ENCODE results near the gene MCOLN3. TPM values are rescaled to one million over a fixed set of nuclear protein-coding genes. Genes with fewer than 3 reads are reported as not detected.

The MCOLN3 gene
- total RNA-seq, 4 donors from 2014 or later = 0.52 to 3.2 (median 1.6) TPM

GRCh38 chr1:85041793-85042192, 6.5 kb downstream of the MCOLN3 start:
- Histone ChIP-seq H3K4me1 (no peaks in the 10 kb centered on the region), H3K27ac (no peak overlapping the region), H3K9me3 (no peaks in the 10 kb centered on the region), H3K36me3 (no peaks in the 10 kb centered on the region), H3K27me3 (peaks cover 17% of the 10 kb centered on the region), H3K4me3 (no peak overlapping the region)
- TF ChIP-seq EP300 (IDR thresholded peaks at IDR 0.05) (no peak), POLR2AphosphoS5 (IDR thresholded peaks at IDR 0.05) (no peak), CTCF (IDR thresholded peaks at IDR 0.05) (no peak), POLR2A (IDR thresholded peaks at IDR 0.05) (no peak)
- WGBS, 2 donors (ENCODE audit: low coverage in 1 of 2) = 94 to 100% methylated on average over 1 to 4 of the region's 5 CpGs
- no peak for ATAC-seq

- H3K27ac ChIP-seq = no peak overlapping the region
- TF ChIP-seq POLR2AphosphoS5 (IDR thresholded peaks at IDR 0.05) (no peak), POLR2A (IDR thresholded peaks at IDR 0.05) (no peak), CTCF (IDR thresholded peaks at IDR 0.05) (no peak)
Observed at GRCh38 chr1:85033221-85033620, 15.1 kb downstream of the MCOLN3 start.

GRCh38 chr1:85030536-85030935, 17.8 kb downstream of the MCOLN3 start:
- no peaks in the 10 kb centered on the region for H3K4me1 ChIP-seq
- H3K4me3 ChIP-seq = no peak overlapping the region
- no peaks in the 10 kb centered on the region for H3K9me3 ChIP-seq
- H3K36me3 ChIP-seq = no peaks in the 10 kb centered on the region
- H3K27me3 ChIP-seq = no peaks in the 10 kb centered on the region
- ATAC-seq = no peak
- no peak overlapping the region for H3K27ac ChIP-seq
- TF ChIP-seq EP300 (IDR thresholded peaks at IDR 0.05) (no peak), CTCF (IDR thresholded peaks at IDR 0.05) (no peak), POLR2A (IDR thresholded peaks at IDR 0.05) (no peak), POLR2AphosphoS5 (IDR thresholded peaks at IDR 0.05) (no peak)

More at GRCh38 chr1:85033221-85033620, 15.1 kb downstream of the MCOLN3 start:
- no peaks in the 10 kb centered on the region for H3K9me3 ChIP-seq
- no peaks in the 10 kb centered on the region for H3K4me1 ChIP-seq
- ATAC-seq = no peak
- peaks cover 5% of the 10 kb centered on the region for H3K27me3 ChIP-seq
- WGBS, 2 donors (ENCODE audit: low coverage in 1 of 2) = 65 to 67% methylated on average over 2 of the region's 2 CpGs
- no peak overlapping the region for H3K4me3 ChIP-seq
- no peaks in the 10 kb centered on the region for H3K36me3 ChIP-seq

GRCh38 chr1:85028151-85028550, 20.1 kb downstream of the MCOLN3 start:
- 74 to 83% methylated on average over 3 of the region's 3 CpGs for WGBS, 2 donors (ENCODE audit: low coverage in 1 of 2)
- Histone ChIP-seq H3K4me1 (no peaks in the 10 kb centered on the region), H3K27ac (no peak overlapping the region), H3K27me3 (no peaks in the 10 kb centered on the region), H3K4me3 (no peak overlapping the region), H3K36me3 (no peaks in the 10 kb centered on the region), H3K9me3 (no peaks in the 10 kb centered on the region)
- no peak for ATAC-seq
- TF ChIP-seq POLR2AphosphoS5 (IDR thresholded peaks at IDR 0.05) (no peak), POLR2A (IDR thresholded peaks at IDR 0.05) (no peak), CTCF (IDR thresholded peaks at IDR 0.05) (no peak), EP300 (IDR thresholded peaks at IDR 0.05) (no peak)

- no peaks in the 10 kb centered on the region for H3K27me3 ChIP-seq
- no peaks in the 10 kb centered on the region for H3K36me3 ChIP-seq
- no peak for ATAC-seq
- H3K9me3 ChIP-seq = no peaks in the 10 kb centered on the region
- no peak overlapping the region for H3K4me3 ChIP-seq
- TF ChIP-seq POLR2A (IDR thresholded peaks at IDR 0.05) (no peak), EP300 (IDR thresholded peaks at IDR 0.05) (no peak), CTCF (IDR thresholded peaks at IDR 0.05) (peak in 1 of 4 experiments; percentile 4)
- H3K4me1 ChIP-seq = no peaks in the 10 kb centered on the region
- 65 to 86% methylated on average over 4 to 5 of the region's 5 CpGs for WGBS, 2 donors (ENCODE audit: low coverage in 1 of 2)
- no peak overlapping the region for H3K27ac ChIP-seq
Observed at GRCh38 chr1:85027242-85027983, 20.9 kb downstream of the MCOLN3 start.

Measured in gastroesophageal sphincter (tissue), 4 donors.